Breast epithelium (tissue), 3 donors: Measurements from ENCODE around the gene AFAP1.

ENCODE experiments used
- CTCF ChIP-seq, 3 donors: fragments of 450-650 bp; IDR thresholded peaks; one replicate each; pipeline ENCODE4 v1.5.1; 2016 to 2017; ENCODE audit warnings: antibody characterized with exemption in 3 of 3, mild to moderate bottlenecking in 3 of 3, moderate library complexity in 3 of 3
- POLR2AphosphoS5 ChIP-seq, 3 donors: sonication (generic); formaldehyde crosslinking; IDR thresholded peaks; one replicate each; pipeline ENCODE4 v1.6.1; 2017; ENCODE audit warnings: antibody characterized with exemption in 3 of 3

GRCh38 chr4:7788193-7788592 is 151.5 kb downstream of the AFAP1 start:
- TF ChIP-seq CTCF (IDR thresholded peaks at IDR 0.05) (no peak), POLR2AphosphoS5 (IDR thresholded peaks at IDR 0.05) (no peak)
